ENCODE measurements around the gene ZNF48.

ZNF48 gene

GRCh38 chr16:30358990-30359870 lies 36.0 kb upstream of the ZNF48 start:
- DNase-seq = no peak

GRCh38 chr16:30359871-30360170 lies 35.4 kb upstream of the ZNF48 start:
- no peak for DNase-seq

- DNase-seq = no peak
Measured at GRCh38 chr16:30361180-30361579, 34.0 kb upstream of the ZNF48 start.

DNA sequence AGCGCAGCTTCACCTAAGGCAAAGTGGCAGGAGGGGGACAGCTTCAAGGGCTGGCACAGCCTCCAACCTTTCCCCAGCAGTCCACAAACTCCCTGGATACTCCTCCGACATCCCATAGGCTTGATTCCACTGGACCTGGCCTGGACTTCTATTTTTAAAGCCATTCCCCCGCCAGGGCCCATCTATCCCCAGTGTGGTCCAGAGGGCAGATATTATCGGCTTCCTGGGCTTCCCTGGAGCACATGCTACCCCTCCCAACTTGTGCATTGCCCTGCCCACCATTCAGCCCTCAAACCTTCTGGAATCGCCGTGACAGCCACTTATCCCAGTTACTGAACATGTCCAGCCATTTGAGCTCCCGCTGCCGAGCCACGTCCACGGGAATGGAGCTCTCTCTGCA lies 30.0 kb upstream of the ZNF48 start:
- no peak for DNase-seq

GRCh38 chr16:30366511-30366910 lies 28.7 kb upstream of the ZNF48 start:
- no peak for DNase-seq

DNA sequence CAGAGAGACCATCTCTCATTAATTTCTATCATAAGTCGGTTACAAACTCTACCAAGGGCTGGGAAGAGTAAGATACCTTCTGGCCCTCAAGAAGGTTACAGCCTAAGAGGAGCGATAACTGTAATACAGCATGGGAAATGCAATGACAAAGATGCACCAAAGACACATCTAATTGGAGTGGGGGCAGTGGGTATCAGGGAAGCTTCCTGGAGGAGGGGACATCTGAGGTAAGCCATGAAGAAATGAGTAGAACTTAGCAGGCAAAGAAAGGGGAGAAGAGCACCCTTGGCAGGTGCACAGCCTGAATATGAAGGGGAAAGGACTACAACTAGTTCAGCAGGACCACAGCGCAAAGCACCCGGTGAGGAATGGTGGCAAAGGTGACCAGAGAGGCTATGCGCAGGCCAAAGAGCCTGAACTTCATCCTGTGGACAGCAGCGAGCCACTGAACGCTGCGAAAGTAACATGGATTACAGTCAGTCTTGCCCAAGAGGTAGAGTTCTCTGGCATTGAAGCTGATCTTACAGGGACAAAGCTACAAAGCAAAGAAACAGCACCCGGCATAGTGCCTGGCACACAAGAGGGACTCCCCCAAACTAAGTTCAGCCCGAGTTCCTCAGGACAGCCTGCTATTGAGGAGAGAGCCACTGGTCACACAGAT lies 27.7 kb upstream of the ZNF48 start:
- DNase-seq = no peak

- peak; percentile 8 for DNase-seq
Measured at GRCh38 chr16:30368122-30368791, 27.0 kb upstream of the ZNF48 start.

GRCh38 chr16:30368792-30369090 lies 26.5 kb upstream of the ZNF48 start:
- no peak for DNase-seq

- DNase-seq = no peak
Measured at GRCh38 chr16:30369091-30369937, 25.9 kb upstream of the ZNF48 start.

- no peak for DNase-seq
Measured at GRCh38 chr16:30369938-30370455, 25.2 kb upstream of the ZNF48 start.

DNA sequence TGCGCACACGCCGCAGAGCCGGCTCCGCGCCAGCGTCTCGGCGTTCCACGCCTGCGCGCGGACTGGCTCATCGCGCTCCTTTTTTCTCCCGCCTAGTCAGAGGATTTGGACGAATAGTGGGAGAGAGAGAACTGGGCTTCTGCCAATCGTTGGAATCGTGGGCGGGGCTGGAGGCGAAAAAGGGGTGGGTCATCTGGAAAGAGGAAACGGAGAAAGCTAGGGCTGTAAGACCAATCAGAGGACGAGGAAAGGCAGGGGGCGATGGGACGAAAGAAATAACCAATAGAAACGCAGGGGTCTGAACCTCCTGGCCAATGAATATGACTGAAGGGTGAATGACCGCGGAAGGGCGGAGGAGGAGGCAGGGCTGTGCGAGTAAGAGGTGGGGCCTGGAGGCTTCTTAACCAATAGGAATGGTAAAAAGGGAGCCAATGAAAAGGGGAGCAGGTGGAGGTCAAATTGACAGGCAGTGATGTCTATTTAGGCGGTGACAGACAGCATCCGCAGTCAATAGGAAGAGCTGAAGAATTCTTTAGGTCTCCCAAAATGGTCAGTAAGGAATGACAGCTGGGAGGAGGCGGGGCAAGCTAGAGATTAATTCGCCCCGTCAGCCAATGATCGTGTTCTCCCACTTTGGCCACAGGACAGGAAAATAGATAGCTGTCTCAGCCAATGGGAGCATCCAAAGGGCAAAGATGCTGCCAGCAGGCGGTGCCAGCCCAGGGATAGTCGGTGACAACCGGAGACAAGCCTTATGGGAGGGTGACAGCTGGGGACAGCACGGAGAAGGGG lies 24.6 kb upstream of the ZNF48 start, which contains the start of gene TBC1D10B:
Gene TBC1D10B (minus strand): TSS at position 39 of the 792 bp plus-strand sequence. CDS start 311 bp downstream, outside the sequence.
- DNase-seq = peak; percentile 100

DNA sequence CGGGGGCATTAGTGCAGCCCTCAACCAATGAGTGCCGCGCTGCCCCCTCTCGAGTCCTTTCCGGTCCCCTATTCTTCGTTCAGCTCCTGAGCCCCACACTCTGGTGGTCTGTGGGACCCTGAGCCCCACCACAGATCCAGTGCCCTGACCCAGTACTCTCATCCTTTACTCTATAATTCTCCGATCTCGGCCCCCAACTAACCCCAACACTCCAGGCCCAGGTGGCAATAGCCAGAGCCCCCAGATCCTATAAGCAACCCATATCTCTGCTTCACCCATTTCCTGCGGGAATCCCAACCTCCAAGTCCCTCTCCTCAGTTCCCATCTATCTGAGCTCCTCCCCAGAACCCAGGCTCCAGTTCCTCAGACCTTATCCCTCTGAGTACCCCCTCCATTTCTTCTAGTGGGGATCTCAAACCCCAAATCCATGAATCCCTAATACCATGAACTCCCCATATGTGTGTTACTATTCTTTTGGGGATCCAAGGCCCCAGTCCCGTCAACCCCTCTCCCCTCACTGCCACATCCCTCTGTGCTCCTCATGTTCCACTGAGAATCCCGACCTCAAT lies 23.9 kb upstream of the ZNF48 start:
- DNase-seq = no peak

- no peak for DNase-seq
Measured at GRCh38 chr16:30372038-30372712, 23.0 kb upstream of the ZNF48 start.

GRCh38 chr16:30372725-30373124 lies 22.5 kb upstream of the ZNF48 start:
- no peak for DNase-seq

GRCh38 chr16:30374538-30374937 lies 20.7 kb upstream of the ZNF48 start, which contains the start of gene MYL11:
TSS of gene MYL11 (plus strand) at chr16:30374802. CDS start at chr16:30374858, 56 bp downstream.
- DNase-seq = no peak

- no peak for DNase-seq
Measured at GRCh38 chr16:30375864-30376263, 19.4 kb upstream of the ZNF48 start.

DNA sequence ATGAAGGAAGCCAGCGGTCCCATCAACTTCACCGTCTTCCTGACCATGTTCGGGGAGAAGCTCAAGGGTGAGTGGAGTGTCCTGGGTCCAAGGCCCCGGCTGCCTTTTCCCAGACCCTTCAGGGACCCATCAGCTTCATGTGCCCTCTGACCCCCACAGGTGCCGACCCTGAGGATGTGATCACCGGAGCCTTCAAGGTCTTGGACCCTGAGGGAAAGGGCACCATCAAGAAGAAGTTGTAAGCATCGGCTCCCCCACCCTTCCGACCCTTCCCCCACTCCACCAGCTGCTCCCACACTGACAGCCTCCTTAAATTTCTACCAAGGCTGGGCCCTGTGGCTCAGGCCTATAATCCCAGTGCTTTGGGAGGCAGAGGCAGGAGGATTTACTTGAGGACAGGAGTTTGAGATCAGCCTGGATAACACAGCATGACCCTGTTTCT lies 18.7 kb upstream of the ZNF48 start:
- no peak for DNase-seq

DNA sequence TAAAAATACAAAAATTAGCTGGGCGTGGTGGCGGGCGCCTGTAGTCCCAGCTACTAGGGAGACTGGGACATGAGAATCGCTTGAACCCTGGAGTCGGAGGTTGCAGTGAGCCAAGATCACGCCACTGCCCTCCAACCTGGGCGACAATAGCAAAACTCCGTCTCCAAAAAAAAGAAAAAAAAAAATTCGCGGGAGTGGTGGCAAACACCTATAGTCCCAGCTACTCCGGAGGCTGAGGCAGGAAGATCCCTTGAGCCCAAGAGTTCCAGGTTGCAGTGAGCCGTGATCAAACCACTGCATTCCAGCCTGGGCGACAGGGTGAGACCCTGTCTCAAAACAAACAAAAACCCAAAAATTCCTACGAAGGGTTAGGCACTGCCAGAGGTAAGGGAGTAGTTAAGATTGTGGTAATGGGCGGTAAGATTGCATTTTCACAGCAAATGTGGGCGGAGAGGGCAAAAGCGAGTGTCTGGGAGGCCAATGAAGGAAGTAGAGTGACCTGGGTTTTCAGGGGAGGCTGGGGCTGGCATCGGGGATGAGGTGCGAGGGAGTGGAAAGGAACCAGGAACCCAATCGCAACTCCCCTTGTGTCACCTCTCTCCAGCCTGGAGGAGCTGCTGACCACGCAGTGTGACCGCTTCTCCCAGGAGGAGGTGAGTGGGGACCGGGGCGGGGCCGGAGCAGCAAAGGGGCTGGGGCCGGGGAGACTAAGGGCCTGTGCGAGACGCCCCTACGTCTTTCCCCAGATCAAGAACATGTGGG lies 18.0 kb upstream of the ZNF48 start:
- DNase-seq = peak; percentile 72

DNA sequence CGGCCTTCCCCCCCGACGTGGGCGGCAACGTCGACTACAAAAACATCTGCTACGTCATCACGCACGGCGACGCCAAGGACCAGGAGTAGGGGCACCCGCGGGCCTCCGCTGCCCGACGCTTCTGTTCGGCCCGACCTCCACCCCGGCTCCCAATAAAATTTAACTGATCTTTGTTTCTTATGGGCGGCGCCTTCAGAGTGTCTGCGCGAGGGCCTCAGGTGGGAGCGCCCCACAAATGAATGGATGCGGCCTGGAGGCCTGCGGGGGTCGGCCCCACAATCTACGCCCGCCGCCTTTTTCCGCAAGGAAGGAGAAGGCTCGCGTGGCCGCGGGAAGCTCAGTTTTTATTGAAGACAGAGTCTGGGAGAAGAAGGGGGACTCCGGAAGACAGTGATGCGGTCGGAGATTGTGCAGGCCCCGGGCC lies 17.4 kb upstream of the ZNF48 start:
- DNase-seq = peak; percentile 92

Measured in DMS79 treated with DMSO at 0.1 percent for 48 hours (cell line).